Type B pancreatic cell (in vitro differentiated cells): Measurements from ENCODE around the gene IRS4. TPM values are rescaled to one million over a fixed set of nuclear protein-coding genes. Genes with fewer than 3 reads are reported as not detected.
A peak's percentile ranks its signal among the peaks of the same experiment; 100 is the strongest.

ENCODE experiments used
- DNase-seq: peaks from one replicate; pipeline ENCODE4 v3.0.0; 2021; ENCODE audit warnings: mixed read lengths; ENCODE audit not compliant: unreplicated experiment; ENCODE audit errors: extremely low spot score
- H3K27ac Mint-ChIP-seq: 2 replicates; pipeline ENCODE4 v1.8.0; 2021; ENCODE audit warnings: mild to moderate bottlenecking, mixed read lengths
- H3K27me3 Mint-ChIP-seq: 2 replicates; pipeline ENCODE4 v1.8.0; 2021; ENCODE audit warnings: mixed read lengths
- H3K36me3 Mint-ChIP-seq: 2 replicates; pipeline ENCODE4 v1.8.0; 2021; ENCODE audit warnings: mixed read lengths
- H3K4me1 Mint-ChIP-seq: one replicate; pipeline ENCODE4 v1.8.0; 2021; ENCODE audit warnings: mixed read lengths; ENCODE audit not compliant: unreplicated experiment
- H3K4me3 Mint-ChIP-seq: 2 replicates; pipeline ENCODE4 v1.8.0; 2021; ENCODE audit warnings: mild to moderate bottlenecking, mixed read lengths
- H3K9me3 Mint-ChIP-seq: 2 replicates; pipeline ENCODE4 v1.8.0; 2021; ENCODE audit warnings: mixed read lengths
- total RNA-seq: library from RNA; stranded (reverse); gene quantifications from 2 replicates; pipeline ENCODE4 v1.2.1, GENCODE V29; 2021; ENCODE audit warnings: low replicate concordance
- TF ChIP-seq, protein P1 (sequence below): fragments of 200-600 bp; sonication (generic); conservative IDR thresholded peaks from 2 replicates; pipeline ENCODE4 v1.5.0; 2021; ENCODE audit warnings: antibody characterized with exemption, mild to moderate bottlenecking

Gene IRS4
- total RNA-seq, 1 donor from 2014 or later = 13.7 TPM

DNA sequence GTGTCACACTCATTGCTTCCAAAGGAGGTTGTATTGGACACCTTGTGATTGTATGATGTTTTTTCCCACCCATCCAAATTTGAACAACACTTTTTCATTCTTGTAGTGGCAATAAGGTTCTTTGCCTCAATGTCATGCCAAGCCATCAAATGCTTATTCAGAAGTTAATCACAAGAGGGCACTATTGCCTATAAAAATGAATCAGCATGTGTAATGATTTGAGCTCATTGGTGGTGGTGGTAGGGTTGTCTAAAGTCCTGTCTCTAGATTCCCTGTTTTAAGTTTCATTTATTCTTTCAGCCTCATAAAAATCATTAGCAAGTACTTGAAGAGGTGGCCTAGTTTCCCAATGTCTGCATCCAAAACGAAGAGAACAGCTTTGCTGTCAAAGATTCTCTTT lies 37.0 kb downstream of the IRS4 start:
- DNase-seq = no peak

DNA sequence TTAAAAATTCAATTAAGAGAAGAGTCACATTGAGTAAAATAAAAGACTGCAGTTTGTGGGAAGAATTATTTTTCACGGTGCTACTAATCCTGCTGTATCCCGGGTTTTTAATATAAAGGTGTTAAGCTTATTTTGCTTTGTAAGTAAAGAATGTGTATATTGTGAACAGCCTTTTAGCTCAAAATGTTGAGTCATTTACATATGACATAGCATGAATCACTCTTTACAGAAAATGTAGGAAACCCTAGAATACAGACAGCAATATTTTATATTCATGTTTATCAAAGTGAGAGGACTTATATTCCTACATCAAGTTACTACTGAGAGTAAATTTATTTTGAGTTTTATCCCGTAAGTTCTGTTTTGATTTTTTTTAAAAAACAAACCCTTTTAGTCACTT lies 39.7 kb downstream of the IRS4 start:
- H3K4me3 Mint-ChIP-seq = no peak overlapping the region
- H3K27me3 Mint-ChIP-seq = no peaks in the 10 kb centered on the region
- no peak overlapping the region for H3K27ac Mint-ChIP-seq
- H3K36me3 Mint-ChIP-seq = peaks cover 10% of the 10 kb centered on the region
- no peaks in the 10 kb centered on the region for H3K4me1 Mint-ChIP-seq
- TF ChIP-seq, protein P1, sequence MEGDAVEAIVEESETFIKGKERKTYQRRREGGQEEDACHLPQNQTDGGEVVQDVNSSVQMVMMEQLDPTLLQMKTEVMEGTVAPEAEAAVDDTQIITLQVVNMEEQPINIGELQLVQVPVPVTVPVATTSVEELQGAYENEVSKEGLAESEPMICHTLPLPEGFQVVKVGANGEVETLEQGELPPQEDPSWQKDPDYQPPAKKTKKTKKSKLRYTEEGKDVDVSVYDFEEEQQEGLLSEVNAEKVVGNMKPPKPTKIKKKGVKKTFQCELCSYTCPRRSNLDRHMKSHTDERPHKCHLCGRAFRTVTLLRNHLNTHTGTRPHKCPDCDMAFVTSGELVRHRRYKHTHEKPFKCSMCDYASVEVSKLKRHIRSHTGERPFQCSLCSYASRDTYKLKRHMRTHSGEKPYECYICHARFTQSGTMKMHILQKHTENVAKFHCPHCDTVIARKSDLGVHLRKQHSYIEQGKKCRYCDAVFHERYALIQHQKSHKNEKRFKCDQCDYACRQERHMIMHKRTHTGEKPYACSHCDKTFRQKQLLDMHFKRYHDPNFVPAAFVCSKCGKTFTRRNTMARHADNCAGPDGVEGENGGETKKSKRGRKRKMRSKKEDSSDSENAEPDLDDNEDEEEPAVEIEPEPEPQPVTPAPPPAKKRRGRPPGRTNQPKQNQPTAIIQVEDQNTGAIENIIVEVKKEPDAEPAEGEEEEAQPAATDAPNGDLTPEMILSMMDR = no peak
- H3K9me3 Mint-ChIP-seq = no peaks in the 10 kb centered on the region
- DNase-seq = no peak

More for the DNA sequence above, 37.0 kb downstream of the IRS4 start:
- H3K27ac Mint-ChIP-seq = no peak overlapping the region
- H3K4me3 Mint-ChIP-seq = no peak overlapping the region
- no peaks in the 10 kb centered on the region for H3K9me3 Mint-ChIP-seq
- TF ChIP-seq, protein P1 = peak; percentile 76
- peaks cover 5% of the 10 kb centered on the region for H3K36me3 Mint-ChIP-seq
- no peaks in the 10 kb centered on the region for H3K27me3 Mint-ChIP-seq
- peaks cover 4% of the 10 kb centered on the region for H3K4me1 Mint-ChIP-seq
